NB4 (cell line): ENCODE results near the gene SSBP4.

Experiments used
- DNase-seq: peaks from one replicate; pipeline ENCODE4 v3.0.0; 2010; ENCODE audit warnings: low read depth
- H3K4me3 ChIP-seq: one replicate; pipeline ENCODE4 v1.5.1; 2011; ENCODE audit warnings: mild to moderate bottlenecking, low read depth, low read length, moderate library complexity
- CTCF ChIP-seq: IDR thresholded peaks from one replicate; pipeline ENCODE4 v1.5.1; 2012; ENCODE audit warnings: low read depth, low read length
- MAX ChIP-seq: IDR thresholded peaks from 2 replicates; pipeline ENCODE4 v1.6.1; 2011; ENCODE audit warnings: low read depth, low read length
- MYC ChIP-seq: IDR thresholded peaks from 2 replicates; pipeline ENCODE4 v1.6.1; 2011; ENCODE audit warnings: low read depth, low read length
- POLR2A ChIP-seq: IDR thresholded peaks from 2 replicates; pipeline ENCODE4 v1.6.1; 2011; ENCODE audit warnings: mild to moderate bottlenecking; ENCODE audit not compliant: insufficient read length; ENCODE audit errors: extremely low read depth

Gene SSBP4

DNA sequence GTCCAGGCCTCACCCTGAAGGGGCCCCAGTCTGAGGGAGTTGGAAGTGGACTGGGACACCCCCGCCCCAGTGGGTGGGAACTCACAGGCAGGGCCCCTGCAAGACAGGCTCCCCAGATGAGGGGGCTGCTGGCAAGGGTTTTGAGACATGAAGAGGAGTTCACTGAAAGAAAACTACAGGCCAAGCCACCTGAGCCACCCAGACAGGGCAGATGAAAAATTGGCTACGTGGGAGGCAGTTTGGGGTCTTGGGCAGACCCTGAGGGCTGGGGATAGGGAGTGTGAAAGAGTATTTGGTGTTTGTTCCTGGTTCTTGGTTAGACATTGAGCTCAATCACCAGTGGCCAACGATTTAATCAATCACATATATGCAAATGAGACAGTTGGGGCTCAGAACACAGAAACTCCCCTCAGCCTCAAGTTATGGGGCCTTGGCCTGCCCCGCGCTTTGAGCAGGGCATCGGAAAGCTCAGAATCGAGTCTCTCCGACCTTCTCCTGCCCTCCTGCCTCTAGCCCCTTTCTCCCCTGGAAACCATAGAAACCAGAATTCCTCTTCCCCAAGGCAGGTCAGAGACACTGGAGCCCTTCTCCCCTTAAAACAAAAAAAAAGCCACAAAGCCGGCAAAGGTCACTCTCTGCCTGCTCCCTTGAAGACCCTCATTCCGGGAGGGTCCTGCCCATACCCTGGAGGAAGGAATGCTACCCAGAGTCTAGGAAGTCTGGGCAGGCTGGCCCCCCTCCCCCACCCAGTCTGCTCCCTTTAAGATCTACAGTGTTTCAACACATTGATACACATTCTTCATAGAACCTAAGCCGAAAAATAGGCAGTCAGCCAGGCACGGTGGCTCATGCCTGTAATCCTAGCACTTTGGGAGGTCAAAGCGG, 20.1 kb downstream of the SSBP4 start:
- DNase-seq, result no peak
- no peak overlapping the region for H3K4me3 ChIP-seq
- TF ChIP-seq MAX, result no peak
- no peak for TF ChIP-seq POLR2A
- no peak for TF ChIP-seq CTCF
- no peak for TF ChIP-seq MYC

GRCh38 chr19:18439910-18440237, 20.7 kb downstream of the SSBP4 start:
- DNase-seq, result no peak

GRCh38 chr19:18440415-18440877, 21.2 kb downstream of the SSBP4 start:
- TF ChIP-seq MYC, result no peak
- TF ChIP-seq POLR2A, result no peak
- TF ChIP-seq CTCF, result peak; percentile 29
- no peak for TF ChIP-seq MAX
- H3K4me3 ChIP-seq, result no peak overlapping the region
- peak; percentile 60 for DNase-seq

More at GRCh38 chr19:18439910-18440237, 20.7 kb downstream of the SSBP4 start:
- no peak overlapping the region for H3K4me3 ChIP-seq
- TF ChIP-seq CTCF (no peak), MAX (no peak), POLR2A (no peak), MYC (no peak)

GRCh38 chr19:18440936-18441803, 22.0 kb downstream of the SSBP4 start:
- H3K4me3 ChIP-seq, result no peak overlapping the region
- TF ChIP-seq MAX (no peak), CTCF (no peak), POLR2A (no peak), MYC (no peak)
- no peak for DNase-seq

DNA sequence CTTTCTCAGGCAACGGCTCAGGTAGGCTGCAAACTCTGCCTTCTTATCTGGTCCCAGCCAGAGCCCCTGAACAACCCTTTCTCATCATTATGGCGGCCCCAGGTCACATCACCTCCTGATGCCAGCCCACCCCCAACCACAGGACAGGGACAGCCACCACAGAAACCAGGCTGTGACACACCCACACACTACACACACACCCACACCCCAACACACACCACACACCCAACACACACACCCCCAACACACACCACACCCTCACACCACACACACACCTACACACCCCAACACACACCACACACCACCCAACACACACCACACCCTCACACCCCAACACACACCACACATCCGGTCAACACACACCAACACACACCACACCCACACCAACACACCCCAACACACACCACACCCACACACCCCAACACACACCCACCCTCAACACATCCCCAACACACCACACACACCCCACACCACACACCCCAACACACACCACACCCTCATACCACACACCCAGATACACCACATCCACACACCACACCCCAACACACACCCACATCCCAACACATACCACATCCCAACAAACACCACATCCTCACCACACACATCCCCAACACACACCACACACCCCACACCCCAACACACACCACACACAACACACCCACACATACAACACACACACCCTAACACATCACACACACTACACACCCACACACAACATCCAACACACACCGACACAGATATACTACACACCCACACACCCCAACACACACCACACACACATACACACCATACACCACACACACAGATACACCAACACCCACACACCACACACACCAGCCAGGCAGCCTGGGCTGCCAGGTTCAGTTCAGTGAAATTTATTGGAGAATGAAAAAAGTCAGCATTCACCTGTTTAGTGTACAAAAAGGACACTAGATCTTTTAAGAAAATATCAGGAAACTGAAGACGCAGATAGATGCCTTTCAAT, 22.9 kb downstream of the SSBP4 start:
- DNase-seq, result no peak
- TF ChIP-seq CTCF (no peak), POLR2A (no peak), MYC (no peak), MAX (no peak)
- no peak overlapping the region for H3K4me3 ChIP-seq
